Panc1 (cell line): Measurements from ENCODE around the gene ATG4A. TPM values are rescaled to one million over a fixed set of nuclear protein-coding genes. Genes with fewer than 3 reads are reported as not detected.

Source experiments
- ATAC-seq: fragments of 200-7000 bp; cut with Tn5 transposase; 2 replicates; pipeline ENCODE4 v1.9.1; 2020; ENCODE audit warnings: mild to moderate bottlenecking, moderate library complexity
- BruUV-seq: library from RNA; stranded (reverse); fragments of 400-500 nt; replicated peaks from 2 replicates; lab custom pipeline; 2021; lab: Mats Ljungman, UMichigan
- CTCF ChIA-PET: fragments of 300-600 bp; sonication (Branson Sonifier 250); formaldehyde crosslinking; loops from one replicate; lab custom pipeline; 2022; ENCODE audit warnings: antibody characterized with exemption; lab: Charles Lee
- POLR2A ChIA-PET: fragments of 300-600 bp; sonication (Branson Sonifier 250); formaldehyde crosslinking; loops from one replicate; lab custom pipeline; 2022; ENCODE audit warnings: antibody characterized with exemption; lab: Charles Lee
- DNase-seq: peaks from one replicate; pipeline ENCODE4 v3.0.0-alpha.2; 2010; ENCODE audit warnings: low read depth, low spot score
- H3K27ac ChIP-seq: 2 replicates; pipeline ENCODE4 v1.5.1; 2011; ENCODE audit warnings: mild to moderate bottlenecking, low read length, inconsistent platforms
- H3K27me3 ChIP-seq: fragments of 200-500 bp; sonication (Bioruptor generic); 2 replicates; pipeline ENCODE4 v1.6.0; 2014; ENCODE audit warnings: low read length, inconsistent platforms; ENCODE audit not compliant: control insufficient read depth, insufficient read depth
- H3K36me3 ChIP-seq: fragments of 200-500 bp; sonication (Bioruptor generic); 2 replicates; pipeline ENCODE4 v1.5.1; 2014; ENCODE audit warnings: inconsistent platforms, mild to moderate bottlenecking, low read length, moderate library complexity; ENCODE audit not compliant: control insufficient read depth, insufficient read depth
- H3K4me1 ChIP-seq: 2 replicates; pipeline ENCODE4 v1.5.1; 2011; ENCODE audit warnings: inconsistent platforms, mild to moderate bottlenecking, low read length, moderate library complexity; ENCODE audit not compliant: control insufficient read depth, insufficient read depth
- H3K4me3 ChIP-seq, 2 experiments: 2 replicates each; pipeline ENCODE4 v1.5.1; 2011 to 2012; ENCODE audit warnings: low read depth in 2 of 2, low read length in 2 of 2, mild to moderate bottlenecking in 2 of 2, inconsistent platforms in 1 of 2, moderate library complexity in 1 of 2
- H3K9me3 ChIP-seq: fragments of 200-500 bp; sonication (Bioruptor generic); 2 replicates; pipeline ENCODE4 v1.5.1; 2014; ENCODE audit warnings: low read depth, mild to moderate bottlenecking, inconsistent platforms, low read length, moderate library complexity; ENCODE audit not compliant: control insufficient read depth, insufficient read depth
- CTCF ChIP-seq: fragments of 450-650 bp; IDR thresholded peaks from 2 replicates; pipeline ENCODE4 v1.5.1; 2017; ENCODE audit warnings: mild to moderate bottlenecking
- POLR2AphosphoS5 ChIP-seq: IDR thresholded peaks from 2 replicates; pipeline ENCODE4 v1.6.1; 2012; ENCODE audit warnings: mild to moderate bottlenecking, low read depth, low read length, moderate library complexity
- REST ChIP-seq, 2 experiments: IDR thresholded peaks; 2 replicates each; pipeline ENCODE4 v1.6.1; 2011 to 2012; ENCODE audit warnings: low read depth in 2 of 2, control low read depth in 1 of 2, low read length in 1 of 2, mild to moderate bottlenecking in 1 of 2, moderate library complexity in 1 of 2; ENCODE audit not compliant: insufficient read depth in 1 of 2
- SIN3A ChIP-seq: IDR thresholded peaks from 2 replicates; pipeline ENCODE4 v1.6.1; 2012; ENCODE audit warnings: low read depth, mild to moderate bottlenecking, low read length, moderate library complexity, borderline replicate concordance; ENCODE audit not compliant: insufficient read depth
- TCF7L2 ChIP-seq: IDR thresholded peaks from 2 replicates; pipeline ENCODE4 v1.6.1; 2011; ENCODE audit warnings: mild to moderate bottlenecking, low read depth, low read length, inconsistent platforms
- in situ Hi-C: cut with HindIII; loops from 2 replicates; pipeline ENCODE4 v1.10.0; 2016; ENCODE audit warnings: low sequenced_read_pairs, low pct_unique_long_range_greater_than_20kb
- intact Hi-C: fragments of 100-400 bp; cut with micrococcal nuclease; formaldehyde crosslinking; loops from one replicate; pipeline ENCODE4 v1.10.0; 2022; ENCODE audit not compliant: unreplicated experiment
- total RNA-seq: library from RNA; stranded (reverse); gene quantifications from one replicate; pipeline ENCODE4 v1.2.1, GENCODE V29; 2021; ENCODE audit not compliant: unreplicated experiment

The ATG4A gene
- total RNA-seq, 1 experiment from 2014 or later = 13.7 TPM

GRCh38 chrX:108087792-108088191 is 3.8 kb upstream of the ATG4A start:
- H3K27ac ChIP-seq = no peak overlapping the region
- no peaks in the 10 kb centered on the region for H3K9me3 ChIP-seq
- no peaks in the 10 kb centered on the region for H3K27me3 ChIP-seq
- POLR2A ChIA-PET = no interaction called here
- H3K4me1 ChIP-seq = peaks cover 9% of the 10 kb centered on the region; the same call in 1 of the 2 replicates
- BruUV-seq = no TSS peak
- in situ Hi-C loops = no loop called here
- TF ChIP-seq POLR2AphosphoS5 = no peak
- no peak for TF ChIP-seq REST (IDR thresholded peaks at IDR 0.05; ENCODE audit: insufficient read depth in 1 of 2, low read depth in 2 of 2, low read length in 1 of 2)
- no peak for TF ChIP-seq CTCF
- TF ChIP-seq TCF7L2 = no peak
- no peak for TF ChIP-seq SIN3A
- ATAC-seq (no peak), DNase-seq (no peak)
- CTCF ChIA-PET = no interaction called here
- intact Hi-C loops = no loop called here
- H3K4me3 ChIP-seq = no peak overlapping the region
- H3K36me3 ChIP-seq = peaks cover 21% of the 10 kb centered on the region

GRCh38 chrX:108088511-108088910 is 3.1 kb upstream of the ATG4A start:
- DNase-seq = peak; percentile 51
- Histone ChIP-seq H3K4me1 (peaks cover 9% of the 10 kb centered on the region; the same call in 1 of the 2 replicates), H3K27ac (no peak overlapping the region; the same call in 1 of the 2 replicates), H3K36me3 (peaks cover 21% of the 10 kb centered on the region), H3K27me3 (no peaks in the 10 kb centered on the region), H3K4me3 (no peak overlapping the region), H3K9me3 (no peaks in the 10 kb centered on the region)
- in situ Hi-C loops (no loop called here), intact Hi-C loops (no loop called here)
- BruUV-seq = no TSS peak
- POLR2A ChIA-PET = no interaction called here
- TF ChIP-seq TCF7L2 (no peak), CTCF (no peak), REST (IDR thresholded peaks at IDR 0.05; ENCODE audit: insufficient read depth in 1 of 2, low read depth in 2 of 2, low read length in 1 of 2) (no peak), POLR2AphosphoS5 (no peak)
- ATAC-seq = no peak
- CTCF ChIA-PET = no interaction called here
